NCI-H526 treated with DMSO at 0.1 percent for 48 hours (cell line): ENCODE results near the gene DCAF5.
A peak's percentile ranks its signal among the peaks of the same experiment; 100 is the strongest.
"Not testable (repeated sequence)": the region's sequence is repeated elsewhere in the genome, so short reads cannot be mapped to it uniquely, and the experiment has no call there.

Experiments used
- DNase-seq: peaks from one replicate; lab custom pipeline; 2025; lab: John Stamatoyannopoulos, UW

DCAF5 gene, protein sequence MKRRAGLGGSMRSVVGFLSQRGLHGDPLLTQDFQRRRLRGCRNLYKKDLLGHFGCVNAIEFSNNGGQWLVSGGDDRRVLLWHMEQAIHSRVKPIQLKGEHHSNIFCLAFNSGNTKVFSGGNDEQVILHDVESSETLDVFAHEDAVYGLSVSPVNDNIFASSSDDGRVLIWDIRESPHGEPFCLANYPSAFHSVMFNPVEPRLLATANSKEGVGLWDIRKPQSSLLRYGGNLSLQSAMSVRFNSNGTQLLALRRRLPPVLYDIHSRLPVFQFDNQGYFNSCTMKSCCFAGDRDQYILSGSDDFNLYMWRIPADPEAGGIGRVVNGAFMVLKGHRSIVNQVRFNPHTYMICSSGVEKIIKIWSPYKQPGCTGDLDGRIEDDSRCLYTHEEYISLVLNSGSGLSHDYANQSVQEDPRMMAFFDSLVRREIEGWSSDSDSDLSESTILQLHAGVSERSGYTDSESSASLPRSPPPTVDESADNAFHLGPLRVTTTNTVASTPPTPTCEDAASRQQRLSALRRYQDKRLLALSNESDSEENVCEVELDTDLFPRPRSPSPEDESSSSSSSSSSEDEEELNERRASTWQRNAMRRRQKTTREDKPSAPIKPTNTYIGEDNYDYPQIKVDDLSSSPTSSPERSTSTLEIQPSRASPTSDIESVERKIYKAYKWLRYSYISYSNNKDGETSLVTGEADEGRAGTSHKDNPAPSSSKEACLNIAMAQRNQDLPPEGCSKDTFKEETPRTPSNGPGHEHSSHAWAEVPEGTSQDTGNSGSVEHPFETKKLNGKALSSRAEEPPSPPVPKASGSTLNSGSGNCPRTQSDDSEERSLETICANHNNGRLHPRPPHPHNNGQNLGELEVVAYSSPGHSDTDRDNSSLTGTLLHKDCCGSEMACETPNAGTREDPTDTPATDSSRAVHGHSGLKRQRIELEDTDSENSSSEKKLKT

DNA sequence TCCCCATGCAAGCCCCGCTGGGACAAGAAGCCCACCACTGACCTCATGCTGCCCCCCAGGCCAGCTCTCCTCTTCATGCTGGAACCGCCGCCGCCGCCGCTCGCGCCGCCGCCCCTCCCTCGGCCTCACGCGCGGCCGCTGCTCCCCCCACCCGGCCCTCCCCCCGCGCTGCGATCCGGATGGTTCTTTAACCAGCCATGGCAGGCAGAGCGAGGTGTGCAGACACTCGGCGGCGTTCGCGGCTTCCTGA is at the start of gene DCAF5:
Gene DCAF5, minus strand, starts transcription at position 218 of the 250 bp plus-strand sequence. Its CDS starts 141 bp downstream, at position 77.
- no peak for DNase-seq

DNA sequence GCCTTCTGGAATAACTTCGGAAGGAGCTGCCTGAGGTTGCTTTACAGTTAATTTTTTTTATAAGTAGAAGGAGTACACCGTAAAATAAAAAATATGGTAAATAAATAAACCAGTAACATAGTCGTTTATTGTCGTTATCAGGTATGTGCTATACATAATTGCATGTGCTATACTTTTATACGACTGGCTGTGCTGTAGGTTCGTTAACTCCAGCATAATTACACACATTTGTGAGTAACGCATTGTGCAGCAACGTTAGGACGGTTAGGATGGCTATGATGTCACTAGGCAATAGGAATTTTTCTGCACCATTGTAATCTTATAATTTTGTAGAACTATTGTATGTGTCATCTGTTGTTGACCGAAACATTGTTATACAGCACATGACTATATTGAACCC is 46.9 kb upstream of the DCAF5 start:
- no peak for DNase-seq

- no peak for DNase-seq
Measured at GRCh38 chr14:69193721-69194120, 40.8 kb upstream of the DCAF5 start.

- DNase-seq = peak; percentile 92
Measured at GRCh38 chr14:69191340-69192111, 38.6 kb upstream of the DCAF5 start, which contains the start of gene EXD2. EXD2 (plus strand) TSS chr14:69191498; CDS start chr14:69209471, 17,973 bp downstream.

DNA sequence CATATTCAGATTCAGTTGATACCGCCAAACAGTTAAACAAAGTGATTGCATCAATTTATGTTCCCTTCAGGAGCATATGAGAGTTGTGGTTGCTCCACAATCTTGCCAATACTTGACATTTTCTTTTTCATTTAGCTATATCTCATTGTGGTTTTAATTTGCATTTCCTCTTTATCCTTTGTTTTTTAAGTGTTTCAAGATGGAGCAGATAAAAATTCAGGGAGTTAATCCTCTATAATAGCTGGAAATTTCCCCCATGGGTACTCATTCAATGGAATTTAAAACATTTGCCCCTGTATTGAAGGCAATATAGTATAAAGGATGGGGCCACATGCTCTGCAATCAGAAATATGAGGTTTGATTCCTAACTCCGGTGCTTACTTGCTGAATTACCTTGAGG is 37.3 kb upstream of the DCAF5 start:
- no peak for DNase-seq

DNA sequence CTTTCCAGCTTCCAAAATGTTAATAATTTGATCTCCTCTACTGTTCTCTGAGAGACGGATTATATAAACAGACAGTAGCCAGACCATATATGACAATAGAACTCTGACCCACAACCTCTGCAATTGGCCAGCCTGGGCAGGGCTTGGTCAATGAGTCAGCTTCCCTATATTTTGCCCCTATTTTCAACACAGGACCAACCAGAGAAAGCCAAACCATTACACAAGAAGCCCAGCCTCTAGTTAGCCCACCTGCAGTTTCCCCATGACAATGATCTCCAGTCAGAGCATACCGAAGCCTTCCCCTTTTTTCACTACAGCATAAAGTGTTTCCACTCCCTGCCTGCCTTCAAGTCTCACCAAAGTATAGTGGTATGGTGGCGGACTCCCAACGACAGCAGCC is 30.8 kb upstream of the DCAF5 start:
- DNase-seq = no peak

GRCh38 chr14:69182580-69182979 is 29.7 kb upstream of the DCAF5 start:
- DNase-seq = not testable (repeated sequence)

GRCh38 chr14:69181491-69181890 is 28.6 kb upstream of the DCAF5 start:
- no peak for DNase-seq

DNA sequence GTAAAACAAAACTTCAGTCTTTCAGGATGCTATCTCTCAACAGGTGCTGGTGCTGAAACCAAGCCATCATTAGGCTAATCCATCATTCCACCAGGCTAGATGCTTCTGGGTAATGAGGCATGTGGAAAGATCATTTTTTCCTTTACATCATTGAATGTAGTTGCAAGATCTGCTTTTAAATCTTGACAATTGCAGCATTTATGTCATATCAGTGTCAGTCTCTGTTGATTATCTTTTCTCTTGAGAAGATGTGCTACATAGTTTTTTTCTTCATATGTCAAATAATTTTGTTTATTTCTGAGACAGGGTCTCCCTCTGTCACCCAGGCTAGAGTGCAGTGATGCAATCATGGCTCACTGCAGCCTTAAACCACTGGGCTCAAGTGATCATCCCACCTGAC is 22.2 kb upstream of the DCAF5 start:
- DNase-seq = no peak

DNA sequence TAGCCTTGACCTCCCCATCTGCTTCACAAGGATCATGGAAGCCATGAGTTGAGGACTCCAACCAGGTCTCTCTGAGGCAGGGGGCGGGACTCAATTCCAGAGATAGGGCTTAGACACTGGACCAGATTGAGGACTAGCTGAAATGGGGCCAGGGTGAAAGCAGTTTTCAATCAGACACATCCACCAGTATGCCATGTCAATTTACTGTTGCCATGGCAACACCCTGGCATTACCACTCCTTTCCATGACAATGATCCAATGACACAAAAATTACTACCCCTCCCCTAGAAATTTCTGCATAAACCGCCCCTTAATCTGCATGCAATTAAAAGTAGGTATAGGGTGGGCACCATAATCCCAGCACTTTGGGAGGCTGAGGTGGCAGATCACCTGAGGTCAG is 18.6 kb upstream of the DCAF5 start:
- DNase-seq = no peak

- no peak for DNase-seq
Measured at GRCh38 chr14:69170839-69171238, 17.9 kb upstream of the DCAF5 start.

- DNase-seq = not testable (repeated sequence)
Measured at GRCh38 chr14:69165787-69166186, 12.9 kb upstream of the DCAF5 start.

- DNase-seq = no peak
Measured at GRCh38 chr14:69161590-69161989, 8.7 kb upstream of the DCAF5 start.

DNA sequence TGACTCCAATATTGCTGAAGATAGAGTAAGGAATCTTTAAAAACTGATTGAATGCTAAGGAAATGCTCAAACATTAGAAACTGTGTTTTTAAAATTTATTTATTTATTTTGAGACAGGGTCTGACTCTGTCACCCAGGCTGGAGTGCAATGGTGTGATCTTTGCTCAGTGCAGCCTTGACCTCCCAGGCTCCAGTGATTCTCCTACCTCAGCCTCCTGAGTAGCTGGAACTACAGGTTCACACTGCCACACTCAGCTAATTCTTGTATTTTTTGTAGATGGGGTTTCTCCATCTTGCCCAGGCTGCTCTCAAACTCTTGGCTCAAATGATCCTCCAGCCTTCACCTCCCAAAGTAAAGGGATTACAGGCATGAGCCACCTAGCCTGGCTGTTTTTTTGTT is 3.3 kb upstream of the DCAF5 start:
- no peak for DNase-seq

GRCh38 chr14:69154779-69155178 is 1.9 kb upstream of the DCAF5 start:
- peak; percentile 8 for DNase-seq

DNA sequence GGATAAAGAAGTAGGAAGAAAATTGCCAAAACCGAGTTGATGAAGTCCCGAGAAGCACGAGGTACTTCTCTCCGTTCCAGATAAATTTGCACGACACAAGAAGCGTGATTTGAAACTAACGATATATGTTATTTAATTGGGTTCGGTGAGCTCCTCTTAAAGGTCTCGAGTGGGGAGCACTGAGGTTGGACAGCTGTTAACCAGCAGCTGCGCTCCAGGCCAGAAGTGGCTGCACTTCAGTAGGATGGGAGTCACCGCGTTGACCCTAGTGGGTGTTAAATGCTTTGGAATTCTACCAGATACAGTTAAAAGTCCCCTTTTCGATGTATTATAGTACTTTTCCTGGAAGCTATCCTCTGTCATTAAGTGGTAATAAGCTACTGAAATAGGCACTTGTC is 953 bp upstream of the DCAF5 start:
- no peak for DNase-seq

DNA sequence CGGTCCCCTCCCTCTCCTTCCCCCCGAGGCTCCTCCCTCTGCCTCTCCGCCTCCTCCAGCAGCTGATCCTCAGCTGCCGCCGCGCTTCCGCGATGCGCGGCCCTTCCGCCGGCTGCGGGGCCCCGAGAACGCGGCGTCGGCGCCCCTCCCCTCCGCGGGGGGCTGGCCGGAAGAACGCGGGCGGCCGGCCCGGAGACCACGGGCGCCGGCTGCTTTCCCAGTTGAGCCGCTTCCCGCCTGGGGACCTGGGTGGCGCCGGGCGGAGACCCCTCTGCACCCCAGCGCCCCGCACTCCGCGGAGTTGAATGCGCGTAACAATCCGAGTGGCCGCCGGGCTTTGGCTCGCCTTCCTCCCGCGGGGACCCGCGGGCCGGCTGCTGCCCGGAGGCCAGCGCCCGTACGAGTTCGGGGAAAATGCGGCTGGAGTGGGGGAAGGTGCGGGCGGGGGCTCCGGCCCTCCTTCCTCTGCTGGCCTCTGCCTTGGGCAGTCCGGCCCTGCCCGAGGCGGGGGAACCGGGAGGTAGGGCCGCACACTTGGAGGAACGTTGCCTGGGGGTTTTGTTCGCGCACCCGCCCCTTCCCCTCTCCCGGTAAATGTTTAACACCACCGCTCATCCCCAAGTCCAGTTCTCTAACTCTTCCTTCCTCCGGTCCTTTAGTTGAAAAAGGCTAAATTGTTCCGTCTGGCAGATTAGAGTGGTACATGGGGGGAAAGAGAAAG is 393 bp upstream of the DCAF5 start:
- peak; percentile 82 for DNase-seq

GRCh38 chr14:69152181-69152901 is 578 bp downstream of the DCAF5 start:
- no peak for DNase-seq

DNA sequence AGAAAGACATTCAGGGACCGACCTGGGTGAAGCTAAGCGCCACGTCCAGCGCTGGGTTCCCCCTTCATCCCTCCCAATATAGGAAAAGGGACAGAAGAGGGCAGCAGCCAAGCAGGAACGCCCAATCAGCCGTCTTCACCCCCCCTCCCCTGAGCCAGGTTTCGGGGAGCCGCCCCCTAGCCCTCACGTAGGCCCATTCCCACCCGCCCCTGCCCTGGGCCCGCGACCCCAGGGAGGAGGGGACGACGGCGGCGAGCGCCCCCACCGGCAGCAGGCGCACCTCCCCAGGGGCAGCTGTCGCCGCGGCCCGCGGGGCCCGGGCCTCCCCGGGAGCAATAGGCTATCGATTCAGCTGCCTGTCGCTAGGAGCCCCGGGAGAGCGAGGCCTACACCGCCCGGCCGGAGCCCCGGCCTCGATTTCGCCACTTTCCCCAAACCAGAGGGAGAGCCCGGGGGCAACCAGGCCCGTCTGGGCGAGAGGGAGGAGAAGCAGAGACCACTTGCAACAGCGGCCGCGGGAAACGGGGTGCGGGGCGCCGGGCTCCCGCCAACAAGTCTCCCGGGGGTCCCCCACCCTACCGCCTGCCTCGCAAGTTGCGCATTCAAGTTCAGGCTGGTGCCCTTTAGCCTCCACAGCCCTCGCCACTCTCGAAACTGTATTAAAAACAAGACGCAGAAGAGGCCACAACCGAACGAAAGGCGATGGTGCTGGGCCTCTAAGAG is 1.3 kb downstream of the DCAF5 start:
- peak; percentile 42 for DNase-seq
